ENCODE data around the gene MBLAC1. TPM values are rescaled to one million over a fixed set of nuclear protein-coding genes. Genes with fewer than 3 reads are reported as not detected.

MBLAC1 gene
- total and polyA plus RNA-seq, 2 donors, result 1.3 to 4.7 TPM

GRCh38 chr7:100157334-100158228 lies 30.8 kb downstream of the MBLAC1 start:
- Histone ChIP-seq H3K4me1 (ENCODE audit: insufficient read depth) (peaks cover 3% of the 10 kb centered on the region), H3K36me3 (ENCODE audit: insufficient read depth) (no peaks in the 10 kb centered on the region), H3K4me3 (ENCODE audit: low read depth, low read length) (peak overlapping the region; percentile 87), H3K27ac (ENCODE audit: low read depth) (peak overlapping the region; percentile 52)
- DNase-seq (ENCODE audit: extremely low spot score), result no peak
- 19% methylated on average over 32 of the region's 32 CpGs for WGBS

- Histone ChIP-seq H3K36me3 (ENCODE audit: insufficient read depth) (no peaks in the 10 kb centered on the region), H3K4me3 (ENCODE audit: low read depth, low read length) (peak within 1 kb of the TSS; percentile 87), H3K4me1 (ENCODE audit: insufficient read depth) (peaks cover 3% of the 10 kb centered on the region), H3K27ac (ENCODE audit: low read depth) (peak within 1 kb of the TSS; percentile 79)
- under 1% methylated on average over 87 of the region's 87 CpGs for WGBS
- DNase-seq (ENCODE audit: extremely low spot score), result peak; percentile 65
These were observed 31.7 kb downstream of the MBLAC1 start, which contains the start of gene TRAPPC14 for GRCh38 chr7:100158229-100159098. TSS of gene TRAPPC14 (minus strand) at chr7:100158723. CDS start at chr7:100158499, 224 bp downstream.

DNA sequence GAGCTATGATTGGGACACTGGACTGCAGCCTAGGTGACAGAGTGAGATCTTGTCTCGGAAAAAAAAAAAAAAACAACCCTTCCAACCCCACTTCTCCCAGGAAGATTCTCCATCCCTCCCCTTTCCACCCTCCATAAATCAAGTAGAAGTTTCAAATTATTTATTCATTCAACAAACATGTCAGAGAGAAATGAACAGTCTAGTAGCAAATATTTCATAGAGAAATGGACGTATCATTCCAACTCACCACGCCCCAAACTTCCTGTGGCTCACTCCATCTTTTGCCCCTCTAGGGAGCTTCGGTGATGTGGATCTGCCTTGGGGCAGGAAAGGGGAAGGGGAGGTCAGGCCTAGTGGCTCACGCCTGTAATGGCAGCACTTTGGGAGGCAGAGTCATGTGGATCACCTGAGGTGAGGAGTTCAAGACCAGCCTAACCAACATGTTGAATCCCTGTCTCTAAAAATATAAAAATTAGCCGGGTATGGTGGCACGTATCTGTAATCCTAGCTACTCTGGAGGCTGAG lies 32.4 kb downstream of the MBLAC1 start:
- H3K36me3 ChIP-seq (ENCODE audit: insufficient read depth), result no peaks in the 10 kb centered on the region
- WGBS, result 63% methylated on average over 7 of the region's 7 CpGs
- peaks cover 3% of the 10 kb centered on the region for H3K4me1 ChIP-seq (ENCODE audit: insufficient read depth)
- H3K27ac ChIP-seq (ENCODE audit: low read depth), result no peak overlapping the region
- DNase-seq (ENCODE audit: extremely low spot score), result no peak
- peak overlapping the region; percentile 87 for H3K4me3 ChIP-seq (ENCODE audit: low read depth, low read length)

DNA sequence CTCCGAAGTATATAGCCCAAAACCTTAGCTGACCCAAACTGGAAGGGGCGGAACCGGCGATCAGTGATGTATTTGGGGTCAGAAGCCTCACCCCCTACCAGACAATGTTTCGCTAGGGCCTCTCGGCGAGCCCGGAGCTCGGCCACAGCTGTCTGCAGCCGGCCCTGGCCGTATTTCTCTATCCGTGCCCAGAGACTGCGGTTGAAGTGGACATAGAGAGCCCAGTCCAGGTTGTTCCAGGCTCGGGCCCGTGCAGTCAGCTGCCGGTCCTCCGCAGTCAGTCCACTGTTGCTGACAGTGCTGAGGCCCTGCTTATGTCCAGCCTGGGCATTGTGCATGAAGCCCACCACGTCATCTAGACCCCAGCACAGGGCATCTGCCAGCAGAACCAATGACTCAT lies 33.3 kb downstream of the MBLAC1 start:
- Histone ChIP-seq H3K4me1 (ENCODE audit: insufficient read depth) (peaks cover 3% of the 10 kb centered on the region), H3K4me3 (ENCODE audit: low read depth, low read length) (no peak overlapping the region), H3K27ac (ENCODE audit: low read depth) (no peak overlapping the region), H3K36me3 (ENCODE audit: insufficient read depth) (no peaks in the 10 kb centered on the region)
- DNase-seq (ENCODE audit: extremely low spot score), result no peak
- 93% methylated on average over 18 of the region's 18 CpGs for WGBS

DNA sequence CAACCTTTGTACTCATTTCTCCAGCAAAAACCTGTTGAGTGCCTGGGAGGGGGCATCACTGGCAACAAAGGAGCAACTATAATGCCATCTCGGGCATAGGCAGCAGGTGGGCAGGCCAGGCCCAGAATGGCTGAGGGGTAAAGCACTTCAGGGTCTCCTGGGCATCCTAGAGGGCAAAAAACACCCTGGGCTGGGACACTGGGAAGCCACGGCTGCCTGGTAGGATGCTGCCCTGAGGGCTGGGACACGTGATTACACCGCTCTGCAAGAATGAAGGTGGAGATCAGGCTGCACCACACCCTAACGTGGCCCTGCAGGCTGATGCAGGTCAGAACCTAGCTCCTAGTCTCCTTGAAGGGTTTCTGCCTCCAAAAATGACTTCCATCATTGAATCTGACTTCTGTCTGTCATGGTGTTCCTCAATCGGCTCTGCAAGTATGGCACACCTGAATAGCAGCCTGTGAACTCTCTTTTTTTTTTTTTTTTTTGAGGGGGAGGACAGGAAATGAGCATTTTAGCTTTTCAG lies 36.3 kb downstream of the MBLAC1 start:
- Histone ChIP-seq H3K36me3 (ENCODE audit: insufficient read depth) (no peaks in the 10 kb centered on the region), H3K4me1 (ENCODE audit: insufficient read depth) (peaks cover under 1% of the 10 kb centered on the region), H3K4me3 (ENCODE audit: low read depth, low read length) (no peak overlapping the region), H3K27ac (ENCODE audit: low read depth) (no peak overlapping the region)
- 69% methylated on average over 6 of the region's 6 CpGs for WGBS
- DNase-seq (ENCODE audit: extremely low spot score), result no peak

GRCh38 chr7:100163871-100164270 lies 37.1 kb downstream of the MBLAC1 start:
- no peaks in the 10 kb centered on the region for H3K36me3 ChIP-seq (ENCODE audit: insufficient read depth)
- no peak overlapping the region for H3K4me3 ChIP-seq (ENCODE audit: low read depth, low read length)
- 94% methylated on average over 5 of the region's 5 CpGs for WGBS
- no peaks in the 10 kb centered on the region for H3K4me1 ChIP-seq (ENCODE audit: insufficient read depth)
- H3K27ac ChIP-seq (ENCODE audit: low read depth), result no peak overlapping the region
- no peak for DNase-seq (ENCODE audit: extremely low spot score)

- Histone ChIP-seq H3K4me1 (ENCODE audit: insufficient read depth) (no peaks in the 10 kb centered on the region), H3K4me3 (ENCODE audit: low read depth, low read length) (no peak overlapping the region), H3K27ac (ENCODE audit: low read depth) (no peak overlapping the region), H3K36me3 (ENCODE audit: insufficient read depth) (no peaks in the 10 kb centered on the region)
- 78% methylated on average over 16 of the region's 16 CpGs for WGBS
- DNase-seq (ENCODE audit: extremely low spot score), result no peak
These were observed 39.7 kb downstream of the MBLAC1 start for GRCh38 chr7:100166317-100166940.

GRCh38 chr7:100166970-100167911 lies 40.5 kb downstream of the MBLAC1 start:
- WGBS, result 48% methylated on average over 14 of the region's 14 CpGs
- Histone ChIP-seq H3K27ac (ENCODE audit: low read depth) (no peak overlapping the region), H3K36me3 (ENCODE audit: insufficient read depth) (no peaks in the 10 kb centered on the region), H3K4me3 (ENCODE audit: low read depth, low read length) (no peak overlapping the region), H3K4me1 (ENCODE audit: insufficient read depth) (no peaks in the 10 kb centered on the region)
- no peak for DNase-seq (ENCODE audit: extremely low spot score)

GRCh38 chr7:100167912-100168323 lies 41.2 kb downstream of the MBLAC1 start:
- DNase-seq (ENCODE audit: extremely low spot score), result no peak
- peak overlapping the region; percentile 63 for H3K27ac ChIP-seq (ENCODE audit: low read depth)

GRCh38 chr7:100169147-100169850 lies 42.5 kb downstream of the MBLAC1 start:
- Histone ChIP-seq H3K27ac (ENCODE audit: low read depth) (no peak overlapping the region), H3K4me3 (ENCODE audit: low read depth, low read length) (no peak overlapping the region), H3K36me3 (ENCODE audit: insufficient read depth) (no peaks in the 10 kb centered on the region), H3K4me1 (ENCODE audit: insufficient read depth) (no peaks in the 10 kb centered on the region)
- DNase-seq (ENCODE audit: extremely low spot score), result no peak
- WGBS, result 89% methylated on average over 11 of the region's 11 CpGs

More at GRCh38 chr7:100167912-100168323, 41.2 kb downstream of the MBLAC1 start:
- Histone ChIP-seq H3K4me3 (ENCODE audit: low read depth, low read length) (peak overlapping the region; percentile 39), H3K36me3 (ENCODE audit: insufficient read depth) (no peaks in the 10 kb centered on the region), H3K4me1 (ENCODE audit: insufficient read depth) (no peaks in the 10 kb centered on the region)
- WGBS, result 4% methylated on average over 11 of the region's 11 CpGs

DNA sequence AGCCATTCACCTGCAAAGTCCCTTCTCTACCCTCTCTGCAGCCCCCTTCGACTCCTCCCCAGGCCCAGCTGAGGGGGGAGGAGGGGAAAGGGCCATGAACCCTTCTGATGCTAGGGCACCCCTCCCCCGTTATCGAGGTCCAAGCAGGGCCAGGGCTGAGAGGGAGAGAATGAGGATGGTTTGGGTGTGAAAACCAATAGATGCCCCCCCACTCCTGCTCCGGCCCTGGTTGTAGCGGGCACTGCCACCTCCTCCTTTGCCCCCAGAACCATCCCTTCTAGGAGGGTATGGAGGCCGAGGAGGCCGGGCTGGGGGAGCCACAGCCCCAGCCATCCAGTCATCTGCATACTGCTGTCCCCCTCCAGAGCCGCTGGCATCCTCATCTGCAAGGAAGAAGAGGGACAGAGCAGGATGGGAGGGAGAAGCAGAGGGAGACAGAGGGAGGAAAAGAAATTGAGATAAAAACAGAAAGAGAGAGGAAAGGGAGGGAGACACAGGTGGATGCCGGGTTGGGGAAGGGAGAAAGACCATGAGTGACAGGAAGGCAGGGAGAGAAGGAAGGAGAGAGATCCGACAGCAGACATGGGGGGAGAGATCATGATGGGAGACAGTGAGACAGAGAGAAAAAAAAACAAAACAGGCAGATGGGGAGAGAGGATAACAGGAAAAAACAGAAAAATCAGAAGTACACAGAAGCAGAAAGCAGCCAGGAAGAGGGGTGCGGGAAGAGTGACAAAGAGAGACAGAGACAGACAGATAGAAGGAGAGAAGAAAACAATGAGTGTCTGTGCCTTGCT lies 43.5 kb downstream of the MBLAC1 start:
- no peak overlapping the region for H3K27ac ChIP-seq (ENCODE audit: low read depth)
- DNase-seq (ENCODE audit: extremely low spot score), result no peak
- no peaks in the 10 kb centered on the region for H3K36me3 ChIP-seq (ENCODE audit: insufficient read depth)
- WGBS, result 90% methylated on average over 11 of the region's 11 CpGs
- H3K4me3 ChIP-seq (ENCODE audit: low read depth, low read length), result no peak overlapping the region
- no peaks in the 10 kb centered on the region for H3K4me1 ChIP-seq (ENCODE audit: insufficient read depth)
